Adipose tissue (tissue), 3 donors: Measurements from ENCODE around the gene RCN2. TPM values are rescaled to one million over a fixed set of nuclear protein-coding genes. Genes with fewer than 3 reads are reported as not detected.
"Not testable (repeated sequence)": the region's sequence is repeated elsewhere in the genome, so short reads cannot be mapped to it uniquely, and the experiment has no call there.

Experiments used
- H3K27ac ChIP-seq: one replicate; pipeline ENCODE4 v1.5.1; 2013; ENCODE audit warnings: low read depth, low read length
- WGBS, 3 donors: extraction: QIAGEN DNeasy Blood & Tissue Kit; methylation state at CpG; one replicate each; pipeline ENCODE4 v1.1.7; 2013; 5-methylcytosine and 5-hydroxymethylcytosine counted together
- polyA plus RNA-seq, 3 donors: library from polyadenylated mRNA; stranded (reverse); fragments of 200-250 nt; gene quantifications; one replicate each; pipeline ENCODE4 v1.2.3, GENCODE V29; 2013
- donor health status: healthy with polysubstance abuse.
- donor health status: Bipolar disorder and iron deficiency.
- donor health status: healthy.

Gene RCN2
- polyA plus RNA-seq, 3 donors = 12.9 to 27.6 (median 21.6) TPM

DNA sequence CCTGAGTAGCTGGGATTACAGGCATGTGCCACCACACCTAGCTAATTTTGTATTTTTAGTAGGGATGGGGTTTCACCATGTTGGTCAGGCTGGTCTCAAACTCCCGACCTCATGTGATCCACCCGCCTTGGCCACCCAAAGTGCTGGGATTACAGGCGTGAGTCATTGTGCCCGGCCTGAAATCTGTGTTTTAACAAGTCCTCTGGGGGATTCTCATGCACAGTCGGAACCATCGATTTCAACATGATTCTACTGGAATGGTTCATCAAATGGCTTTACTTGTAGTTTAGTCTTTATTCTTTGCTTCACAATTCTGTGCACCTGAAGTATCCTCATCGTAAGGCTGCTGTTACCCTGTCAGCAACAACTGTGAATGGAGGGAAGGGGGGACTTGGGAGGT, 34.5 kb downstream of the RCN2 start:
- H3K27ac ChIP-seq = not testable (repeated sequence)
- WGBS, 3 donors = 74 to 90% (median 87%) methylated on average over 7 of the region's 7 CpGs

DNA sequence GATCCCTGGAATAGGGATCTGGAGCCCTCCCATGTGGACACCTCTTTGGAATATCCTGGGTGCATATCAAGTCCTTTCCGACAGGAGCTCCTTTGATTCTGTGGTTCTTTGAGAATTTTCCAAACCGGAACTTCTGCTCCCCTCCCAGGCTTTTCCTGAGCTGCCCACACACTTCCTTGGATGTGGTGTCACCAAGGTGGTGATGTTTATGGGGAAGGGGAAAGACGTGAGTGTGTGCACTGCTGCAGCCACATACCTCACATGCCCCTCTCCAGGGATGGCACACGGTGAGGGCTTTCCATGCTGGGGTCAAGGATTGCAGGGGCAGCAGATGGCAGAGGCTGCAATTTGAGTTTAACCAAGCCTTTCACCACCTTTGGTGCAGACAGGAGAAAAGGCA, 35.5 kb downstream of the RCN2 start:
- WGBS, 3 donors = 33 to 61% (median 36%) methylated on average over 4 of the region's 4 CpGs

DNA sequence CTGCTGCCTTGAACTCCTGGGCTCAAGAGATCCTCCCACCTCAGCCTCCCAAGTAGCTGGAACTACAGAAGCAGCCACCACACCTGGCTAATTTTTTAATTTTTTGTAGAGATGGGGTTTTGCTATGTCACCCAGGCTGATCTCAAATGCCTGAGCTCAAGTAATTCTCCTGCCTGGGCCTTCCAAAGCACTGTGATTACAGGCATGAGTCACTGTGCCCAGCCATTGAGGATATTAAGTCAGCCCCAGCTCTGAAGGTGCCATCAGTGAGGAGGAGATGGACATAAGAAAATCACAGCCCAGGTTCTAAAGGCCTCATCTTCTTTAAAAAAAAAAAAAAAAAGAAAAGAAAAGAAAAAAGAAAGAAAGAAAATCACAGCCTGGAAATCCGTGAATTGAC, 36.8 kb downstream of the RCN2 start:
- H3K27ac ChIP-seq = no peak overlapping the region
- WGBS, 3 donors = 89 to 95% (median 93%) methylated on average over 1 of the region's 1 CpG

More for the DNA sequence above, 35.5 kb downstream of the RCN2 start:
- no peak overlapping the region for H3K27ac ChIP-seq

DNA sequence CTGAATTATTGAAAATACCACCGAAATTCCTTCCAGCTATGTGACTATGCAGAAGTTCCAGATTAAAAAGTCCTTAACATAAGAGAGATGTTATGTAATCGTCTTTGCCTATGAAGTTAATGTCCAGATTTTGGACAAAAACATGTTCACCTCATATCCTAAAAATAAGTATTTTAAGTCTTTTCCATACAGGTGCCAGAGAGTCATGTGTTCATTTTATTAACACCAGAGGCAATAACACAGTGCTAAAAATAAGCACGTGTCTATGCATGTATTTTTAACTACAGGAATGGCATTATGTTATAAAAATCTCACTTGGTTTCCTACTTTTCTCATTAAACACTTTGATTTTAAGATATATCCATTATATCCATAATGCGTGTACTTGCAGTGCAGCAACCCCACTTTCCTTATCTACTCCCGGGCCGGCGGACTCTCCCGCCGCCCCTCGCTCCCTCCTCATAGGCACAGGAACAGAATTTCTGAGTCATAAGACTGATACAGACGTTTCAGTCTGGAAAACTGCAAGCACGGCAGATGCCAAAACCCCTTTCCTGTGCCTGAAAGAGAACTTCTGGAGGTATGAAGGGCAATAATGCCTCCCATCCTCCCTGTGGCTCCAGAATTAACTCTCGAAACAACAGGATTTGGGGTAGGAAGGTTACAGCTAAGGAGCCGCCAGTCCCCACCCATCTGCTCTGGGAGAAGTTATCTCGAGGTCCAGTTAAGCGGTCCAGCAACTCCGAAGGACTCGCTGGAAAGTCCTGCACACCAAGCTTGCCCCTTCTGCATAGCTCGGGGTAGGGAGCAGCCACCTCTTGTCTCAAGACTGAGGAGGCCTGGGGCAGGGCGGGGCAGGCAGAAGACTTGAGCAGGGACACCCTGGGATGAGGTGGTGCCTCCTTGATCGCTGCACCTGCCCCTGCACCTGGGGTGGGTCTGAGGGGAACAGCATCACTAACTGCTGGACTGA, 41.1 kb downstream of the RCN2 start:
- H3K27ac ChIP-seq = no peak overlapping the region
- 48 to 59% (median 55%) methylated on average over 21 of the region's 21 CpGs for WGBS, 3 donors

DNA sequence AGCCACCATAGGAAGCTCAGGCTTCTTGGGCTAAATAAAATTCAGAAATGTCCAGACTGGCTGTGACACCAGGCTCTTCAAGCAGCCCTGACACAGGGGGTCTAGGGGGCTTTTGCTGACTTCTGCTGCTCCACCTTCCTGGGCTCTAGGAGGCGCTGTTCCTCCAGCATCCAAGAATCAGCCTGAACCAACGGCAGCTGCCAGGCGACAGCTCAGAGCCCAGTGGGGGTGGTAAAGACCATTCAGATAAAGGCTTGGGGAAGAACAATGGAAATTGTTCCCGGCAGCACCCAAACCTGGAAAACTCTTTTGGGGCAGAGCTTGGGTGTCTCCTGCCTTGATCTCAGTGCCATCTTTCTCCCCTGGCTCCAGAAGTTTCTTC, 41.8 kb downstream of the RCN2 start:
- WGBS, 3 donors = 19 to 24% (median 23%) methylated on average over 4 of the region's 4 CpGs
- H3K27ac ChIP-seq = no peak overlapping the region

DNA sequence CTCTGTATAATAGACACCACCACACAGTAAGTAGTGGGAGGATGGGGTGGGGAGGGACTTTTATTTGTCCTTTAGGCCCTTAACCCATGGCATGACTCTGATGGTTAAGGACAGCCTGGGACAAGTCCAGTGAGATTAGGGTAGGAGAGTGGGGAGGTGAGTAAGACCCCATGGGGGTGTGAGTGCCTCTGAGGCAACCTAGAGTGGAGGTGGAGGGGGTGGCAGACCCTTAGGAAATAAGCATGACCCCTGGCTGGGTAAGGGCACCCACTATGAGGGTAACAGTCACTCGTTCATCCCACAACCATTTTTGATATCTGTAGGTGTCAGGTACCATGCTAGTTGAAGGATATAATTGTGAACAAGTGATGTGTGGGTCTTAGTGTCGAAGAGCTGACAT, 42.4 kb downstream of the RCN2 start:
- WGBS, 3 donors = 88 to 100% (median 89%) methylated on average over 2 of the region's 2 CpGs
- no peak overlapping the region for H3K27ac ChIP-seq

DNA sequence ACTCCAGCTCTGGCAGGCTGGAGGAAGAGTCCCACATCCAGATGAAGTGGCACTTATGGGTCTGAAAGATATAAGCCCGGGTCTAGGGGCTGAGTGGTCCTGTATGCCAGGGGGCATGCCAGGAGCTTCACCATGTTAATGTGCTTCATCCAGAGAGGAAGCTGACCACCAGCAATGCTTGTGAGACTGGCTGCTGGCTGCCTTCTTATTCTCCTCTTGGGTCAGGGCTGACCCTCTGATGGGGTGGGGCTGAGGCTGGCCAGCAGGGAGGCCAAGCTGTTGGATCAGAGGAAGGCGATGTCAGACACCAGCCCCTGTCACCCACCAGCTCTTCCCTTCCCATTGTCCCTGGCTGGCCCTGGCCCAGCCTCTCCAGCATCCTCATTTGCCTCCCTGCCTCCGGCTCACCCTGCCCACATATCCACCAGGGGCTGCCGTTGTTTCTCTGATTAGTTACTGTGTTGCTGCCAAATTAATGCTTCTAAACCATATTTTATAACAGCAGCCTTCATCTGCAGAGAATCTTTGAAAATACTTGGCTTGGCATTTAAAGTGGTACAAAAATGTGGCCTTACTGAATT, 43.0 kb downstream of the RCN2 start:
- WGBS, 3 donors = 68 to 78% (median 77%) methylated on average over 4 of the region's 4 CpGs
- no peak overlapping the region for H3K27ac ChIP-seq

DNA sequence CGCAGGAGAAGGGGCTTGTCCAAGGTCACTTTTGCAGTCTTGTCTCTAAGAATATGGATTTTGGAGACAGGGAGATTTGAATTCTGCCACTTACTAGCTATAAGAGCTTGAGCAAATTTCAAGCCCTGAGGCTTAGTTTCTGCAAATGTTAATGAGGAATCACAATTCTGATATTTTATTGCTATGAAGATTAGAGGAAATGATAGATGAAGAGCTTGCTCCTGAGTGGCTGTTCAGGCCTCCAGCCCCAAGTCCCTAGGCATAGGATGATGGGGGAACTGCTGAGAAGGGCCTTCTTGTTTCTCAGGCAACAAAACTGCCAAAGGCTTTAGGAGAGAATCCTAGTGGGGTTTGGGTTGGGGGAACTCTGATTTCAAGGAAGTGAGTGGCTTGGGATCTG, 44.6 kb downstream of the RCN2 start:
- WGBS, 3 donors = 60 to 100% (median 97%) methylated on average over 1 of the region's 1 CpG
- no peak overlapping the region for H3K27ac ChIP-seq

DNA sequence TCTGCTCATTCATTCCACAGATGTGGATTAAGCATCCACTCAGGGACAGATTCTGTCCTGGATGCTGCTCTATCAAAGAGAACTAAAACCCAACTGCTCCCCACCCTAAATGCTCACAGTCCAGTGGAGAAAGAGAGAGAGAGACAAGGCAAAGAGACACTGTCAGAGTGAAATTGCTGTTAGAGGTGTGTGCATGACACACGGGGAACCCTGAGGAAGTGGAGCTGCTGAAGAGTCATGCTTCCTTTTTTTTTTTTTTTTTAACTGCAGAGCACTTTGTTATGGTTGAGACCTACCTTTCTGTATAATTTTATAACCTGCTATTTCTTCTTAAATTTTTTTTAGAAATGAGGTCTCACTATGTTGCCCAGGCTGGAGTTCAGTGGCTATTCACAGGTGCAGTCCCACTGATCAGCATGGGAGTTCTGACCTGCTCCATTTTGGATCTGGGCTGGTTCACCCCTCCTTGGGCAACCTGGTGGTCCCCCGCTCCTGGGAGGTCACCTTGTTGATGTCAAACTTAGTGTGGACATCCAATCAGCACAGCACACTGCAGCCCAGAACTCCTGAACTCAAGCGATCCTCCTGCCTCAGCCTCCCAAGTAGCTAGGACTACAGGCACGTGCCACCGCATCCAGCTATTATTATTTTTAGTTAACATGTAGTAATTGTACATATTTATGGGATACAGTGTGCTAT, 45.2 kb downstream of the RCN2 start:
- no peak overlapping the region for H3K27ac ChIP-seq
- WGBS, 3 donors = 80 to 94% (median 84%) methylated on average over 5 of the region's 5 CpGs

DNA sequence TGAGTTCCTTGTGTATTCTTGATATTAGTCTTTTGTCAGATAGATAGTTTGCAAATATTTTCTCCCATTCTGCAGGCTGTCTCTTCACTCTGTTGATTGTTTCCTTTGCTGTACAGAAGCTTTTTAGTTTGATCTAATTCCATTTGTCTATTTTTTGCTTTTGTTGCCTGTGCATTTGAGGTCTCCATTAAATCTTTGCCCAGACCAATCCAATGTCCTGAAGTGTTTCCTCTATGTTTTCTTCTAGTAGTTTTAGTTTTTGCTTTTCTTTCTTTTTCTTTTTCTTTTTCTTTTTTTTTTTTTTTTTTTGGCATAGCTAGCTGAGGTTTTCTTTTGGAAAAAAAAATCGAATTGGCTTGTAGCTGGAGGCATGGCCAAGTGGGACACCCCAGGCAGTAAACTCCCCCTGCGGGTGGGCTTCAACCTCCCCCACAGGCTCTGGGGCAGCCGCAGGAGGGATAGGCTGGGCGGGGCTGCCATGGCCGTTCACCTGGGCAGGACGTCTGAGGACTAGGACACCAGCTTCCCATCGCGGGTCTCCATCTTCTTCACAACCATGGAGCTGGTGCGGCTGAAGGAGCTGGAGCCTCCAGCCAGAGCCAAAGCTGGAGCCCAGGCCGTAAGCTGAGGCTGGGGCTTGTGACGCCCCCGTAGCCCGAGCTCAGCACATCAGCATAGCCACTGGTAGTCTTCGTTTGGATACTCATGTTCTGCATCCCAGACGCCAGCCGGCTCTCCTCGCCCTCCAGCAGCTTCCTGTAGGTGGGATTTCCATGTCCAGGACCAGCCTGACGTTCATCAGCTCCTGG, 47.2 kb downstream of the RCN2 start:
- no peak overlapping the region for H3K27ac ChIP-seq
- WGBS, 3 donors = 90 to 95% (median 94%) methylated on average over 18 of the region's 18 CpGs

DNA sequence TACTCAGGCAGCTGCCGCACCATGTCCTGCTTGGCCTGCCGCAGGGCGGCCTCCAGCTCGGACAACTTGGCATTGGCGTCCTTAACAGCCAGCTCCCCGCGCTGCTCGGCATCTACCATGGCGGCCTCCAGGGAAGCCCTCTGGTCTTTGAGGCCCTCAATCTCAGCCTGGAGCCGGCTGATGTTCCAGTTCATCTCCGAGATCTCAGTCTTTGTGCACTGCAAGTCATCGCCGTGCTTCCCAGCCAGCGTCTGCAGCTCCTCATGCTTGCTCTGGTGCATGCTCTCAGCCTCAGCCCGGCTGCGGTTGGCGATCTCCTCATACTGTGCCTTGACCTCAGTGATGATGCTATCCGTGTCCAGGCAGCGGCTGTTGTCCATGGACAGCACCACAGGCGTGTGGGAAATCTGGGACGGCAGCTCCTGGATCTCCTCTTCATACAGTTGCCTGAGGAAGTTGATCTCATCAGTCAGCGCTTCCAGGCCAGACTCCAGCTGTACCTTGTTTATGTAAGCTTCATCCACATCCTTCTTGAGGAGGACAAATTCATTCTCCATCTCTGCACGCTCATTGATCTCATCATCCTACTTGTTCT, 47.9 kb downstream of the RCN2 start:
- 92 to 94% (median 93%) methylated on average over 23 of the region's 23 CpGs for WGBS, 3 donors
- no peak overlapping the region for H3K27ac ChIP-seq

DNA sequence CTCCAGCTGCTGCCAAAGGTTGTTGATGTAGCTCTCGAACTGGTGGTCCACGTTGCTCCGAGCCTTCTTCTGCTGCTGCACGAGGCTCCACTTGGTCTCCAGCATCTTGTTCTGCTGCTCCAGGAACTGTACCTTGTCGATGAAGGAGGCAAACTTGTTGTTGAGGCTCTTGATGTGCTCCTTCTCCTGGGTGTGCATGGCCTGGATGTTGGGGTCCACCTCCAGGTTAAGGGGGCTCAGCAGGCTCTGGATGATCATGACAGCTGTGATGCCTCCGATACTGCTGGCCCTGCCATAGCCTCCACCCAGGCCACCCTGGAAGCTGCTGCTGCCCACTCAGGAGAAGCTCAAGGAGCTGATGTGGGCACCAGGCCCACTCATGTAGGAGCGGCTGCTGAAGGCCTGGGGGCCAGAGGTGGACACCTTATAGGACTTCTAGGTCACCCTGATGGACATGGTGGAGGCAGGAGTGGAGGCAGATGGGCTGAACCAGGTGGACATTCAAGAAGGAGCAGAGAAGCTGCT, 48.5 kb downstream of the RCN2 start:
- 90 to 95% (median 94%) methylated on average over 7 of the region's 7 CpGs for WGBS, 3 donors
- H3K27ac ChIP-seq = no peak overlapping the region

DNA sequence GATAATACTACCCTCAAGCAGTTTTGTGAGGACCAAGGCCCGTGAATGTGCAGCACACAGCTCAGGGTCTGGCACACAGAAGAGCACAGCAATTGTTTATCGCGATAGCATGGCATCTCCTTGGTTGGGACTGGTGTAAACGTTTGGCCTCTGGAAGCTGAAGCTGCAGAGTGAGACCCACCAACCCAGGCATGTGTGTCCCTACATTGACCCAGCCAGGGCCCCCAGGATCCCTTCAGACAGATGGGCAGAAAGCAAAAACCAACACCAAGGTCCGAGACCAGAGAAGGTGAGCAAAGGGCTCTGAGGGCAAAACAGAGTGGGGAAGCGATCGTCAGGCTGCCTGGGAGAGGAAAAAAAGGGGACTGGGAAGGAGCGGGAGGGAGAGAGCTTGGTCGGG, 50.8 kb downstream of the RCN2 start:
- no peak overlapping the region for H3K27ac ChIP-seq
- WGBS, 3 donors = 86 to 90% (median 87%) methylated on average over 9 of the region's 9 CpGs

DNA sequence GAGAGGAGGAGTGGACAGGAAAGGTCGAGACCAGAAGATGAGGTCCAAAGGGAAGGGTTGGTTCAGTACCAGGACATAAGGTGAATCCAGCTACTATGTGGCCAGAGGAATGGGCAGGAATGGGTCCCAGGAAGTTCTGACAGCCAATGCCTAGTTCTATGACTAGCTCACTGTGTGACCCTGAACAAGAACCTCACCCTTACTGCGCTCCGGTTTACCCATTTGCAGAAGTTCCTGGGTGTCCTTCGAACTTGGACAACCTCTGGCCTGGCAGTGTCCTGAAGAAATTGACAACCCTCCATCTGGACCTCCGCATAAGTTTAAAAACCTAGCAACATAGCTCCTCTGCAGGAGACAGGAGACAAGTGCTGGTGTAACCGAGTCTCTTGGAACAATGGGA, 51.2 kb downstream of the RCN2 start:
- 76 to 79% (median 78%) methylated on average over 6 of the region's 6 CpGs for WGBS, 3 donors
- no peak overlapping the region for H3K27ac ChIP-seq

DNA sequence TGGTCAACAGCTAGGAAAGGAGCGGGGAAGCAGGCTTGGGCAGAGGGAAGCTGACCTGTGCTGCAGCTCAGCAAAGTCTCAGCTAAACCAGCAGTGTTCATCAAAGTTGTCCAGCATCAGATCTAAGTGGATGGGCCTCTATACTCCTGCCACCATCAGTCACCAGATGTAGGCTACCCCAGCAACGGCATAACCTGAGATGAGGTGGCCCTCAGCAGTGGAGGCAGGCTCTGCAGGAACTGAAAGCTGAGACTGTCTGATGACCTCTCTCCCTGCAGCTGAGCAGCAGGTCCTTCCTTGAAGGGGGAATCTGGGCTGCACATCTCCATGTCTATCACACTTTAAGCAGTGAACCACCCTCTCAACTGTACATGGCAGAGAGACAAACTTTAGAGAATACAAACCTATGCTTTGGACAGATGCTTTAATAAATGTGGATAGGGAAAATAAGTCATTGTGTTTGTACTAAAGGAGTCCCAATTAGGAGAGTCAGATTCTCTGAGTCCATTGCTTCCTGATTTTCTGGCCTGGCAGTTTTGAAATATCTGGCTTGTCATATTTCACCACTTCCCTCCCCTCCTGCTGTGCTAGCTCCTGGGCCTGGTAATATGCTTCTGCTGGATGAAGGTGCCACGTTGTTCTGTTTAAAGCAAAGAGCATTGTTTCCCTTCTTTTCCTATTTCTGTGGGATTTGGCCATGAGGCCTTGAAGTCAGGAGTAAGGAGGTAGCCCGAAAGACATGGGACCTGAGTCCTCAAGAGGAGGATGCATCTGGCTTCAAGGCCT, 52.2 kb downstream of the RCN2 start:
- 62 to 85% (median 72%) methylated on average over 4 of the region's 4 CpGs for WGBS, 3 donors
- H3K27ac ChIP-seq = no peak overlapping the region

DNA sequence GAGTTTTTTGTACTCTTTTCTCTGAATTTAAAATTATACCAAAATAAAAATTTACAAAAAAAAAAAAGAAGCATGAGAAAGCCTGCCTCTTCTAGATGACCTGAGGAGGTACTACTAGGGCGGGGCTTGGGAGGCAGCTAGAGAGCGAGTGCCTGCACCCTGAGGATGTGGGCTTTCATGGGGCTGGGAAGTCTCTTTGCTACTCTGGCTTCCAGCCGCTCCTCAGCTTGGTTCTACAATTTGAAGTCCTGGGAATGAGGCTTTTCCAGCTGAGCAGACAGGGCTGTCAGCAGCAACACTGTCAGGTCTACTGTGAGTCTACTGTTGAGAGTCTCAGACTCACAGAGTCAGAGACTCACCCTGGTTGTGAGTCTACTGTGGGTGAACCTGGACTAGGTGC, 55.2 kb downstream of the RCN2 start:
- 59 to 90% (median 82%) methylated on average over 3 of the region's 3 CpGs for WGBS, 3 donors
- H3K27ac ChIP-seq = no peak overlapping the region

DNA sequence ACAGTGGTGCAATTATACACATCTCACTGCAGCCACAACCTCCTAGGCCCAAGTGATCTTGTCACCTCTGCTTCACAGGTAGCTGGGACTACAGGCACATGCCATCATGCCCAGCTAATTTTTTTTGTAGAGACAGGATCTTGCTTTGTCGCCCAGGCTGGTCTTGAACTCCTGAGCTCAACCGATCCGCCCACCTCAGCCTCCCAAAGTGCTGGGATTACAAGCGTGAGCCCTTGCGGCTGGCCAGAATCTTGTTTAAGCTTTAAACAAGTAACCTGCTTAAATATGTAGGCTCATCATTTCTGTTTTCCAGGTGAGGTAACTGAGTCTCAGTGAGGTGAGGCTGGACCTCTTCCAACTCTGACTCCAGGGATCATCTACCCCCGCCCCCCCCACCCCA, 55.7 kb downstream of the RCN2 start:
- no peak overlapping the region for H3K27ac ChIP-seq
- 88 to 95% (median 93%) methylated on average over 6 of the region's 6 CpGs for WGBS, 3 donors
